NT2/D1 (cell line): ENCODE data around the gene MILR1.
"Not testable (repeated sequence)": the region's sequence is repeated elsewhere in the genome, so short reads cannot be mapped to it uniquely, and the experiment has no call there.

ENCODE experiments used
- DNase-seq: peaks from one replicate; pipeline ENCODE4 v3.0.0-alpha.2; 2011; ENCODE audit warnings: low read depth, low spot score
- H3K27me3 ChIP-seq: 2 replicates; pipeline ENCODE4 v1.6.0; 2011; ENCODE audit warnings: mild to moderate bottlenecking; ENCODE audit not compliant: insufficient read length, insufficient read depth
- H3K36me3 ChIP-seq: 2 replicates; pipeline ENCODE4 v1.6.1; 2011; ENCODE audit warnings: mild to moderate bottlenecking, low read length, mixed read lengths; ENCODE audit not compliant: insufficient read depth, insufficient read length
- H3K4me1 ChIP-seq: 2 replicates; pipeline ENCODE4 v1.5.1; 2011; ENCODE audit not compliant: insufficient read depth, insufficient read length
- H3K4me3 ChIP-seq: 2 replicates; pipeline ENCODE4 v1.5.1; 2011; ENCODE audit warnings: low read depth; ENCODE audit not compliant: insufficient read length
- H3K9ac ChIP-seq: 2 replicates; pipeline ENCODE4 v1.6.0; 2011; ENCODE audit warnings: low read depth; ENCODE audit not compliant: insufficient read length
- H3K9me3 ChIP-seq: 2 replicates; pipeline ENCODE4 v1.5.1; 2011; ENCODE audit warnings: mild to moderate bottlenecking, low read length; ENCODE audit not compliant: insufficient read depth
- SUZ12 ChIP-seq: IDR thresholded peaks from 2 replicates; pipeline ENCODE4 v1.6.1; 2011; ENCODE audit not compliant: insufficient read length, insufficient read depth; ENCODE audit errors: extremely low read depth
- YY1 ChIP-seq: IDR thresholded peaks from 2 replicates; pipeline ENCODE4 v1.6.1; 2011; ENCODE audit not compliant: insufficient read length, insufficient read depth
- ZNF274 ChIP-seq: IDR thresholded peaks from 2 replicates; pipeline ENCODE4 v1.6.1; 2011; ENCODE audit warnings: mild to moderate bottlenecking, low read depth, low read length

Gene MILR1

GRCh38 chr17:64428406-64428805, 20.5 kb upstream of the MILR1 start:
- no peak for DNase-seq
- Histone ChIP-seq H3K4me3 (no peak overlapping the region), H3K9ac (no peak overlapping the region), H3K9me3 (peaks cover 29% of the 10 kb centered on the region), H3K27me3 (no peaks in the 10 kb centered on the region), H3K36me3 (no peaks in the 10 kb centered on the region), H3K4me1 (no peaks in the 10 kb centered on the region)
- no peak for TF ChIP-seq ZNF274
- no peak for TF ChIP-seq YY1
- no peak for TF ChIP-seq SUZ12

- not testable (repeated sequence) for H3K27me3 ChIP-seq, H3K9ac ChIP-seq, H3K4me1 ChIP-seq, H3K36me3 ChIP-seq, H3K4me3 ChIP-seq, DNase-seq
- H3K9me3 ChIP-seq: peaks cover 35% of the 10 kb centered on the region
Measured at GRCh38 chr17:64430036-64430435, 18.9 kb upstream of the MILR1 start.

GRCh38 chr17:64431534-64431933, 17.4 kb upstream of the MILR1 start:
- Histone ChIP-seq H3K9me3 (peaks cover 33% of the 10 kb centered on the region), H3K4me1 (no peaks in the 10 kb centered on the region), H3K36me3 (no peaks in the 10 kb centered on the region), H3K27me3 (no peaks in the 10 kb centered on the region), H3K9ac (no peak overlapping the region), H3K4me3 (no peak overlapping the region)
- no peak for TF ChIP-seq YY1
- no peak for DNase-seq

- H3K9me3 ChIP-seq: peaks cover 53% of the 10 kb centered on the region
- no peak overlapping the region for H3K4me3 ChIP-seq
- TF ChIP-seq YY1: no peak
- no peak for TF ChIP-seq SUZ12
- no peak for TF ChIP-seq ZNF274
- no peak for DNase-seq
- no peaks in the 10 kb centered on the region for H3K4me1 ChIP-seq
- H3K9ac ChIP-seq: no peak overlapping the region
- H3K27me3 ChIP-seq: no peaks in the 10 kb centered on the region
- no peaks in the 10 kb centered on the region for H3K36me3 ChIP-seq
Measured at GRCh38 chr17:64437944-64438525, 10.9 kb upstream of the MILR1 start.

- H3K4me3 ChIP-seq, H3K27me3 ChIP-seq, H3K36me3 ChIP-seq, H3K4me1 ChIP-seq, H3K9ac ChIP-seq, DNase-seq: not testable (repeated sequence)
- H3K9me3 ChIP-seq: peaks cover 46% of the 10 kb centered on the region
Measured at GRCh38 chr17:64439521-64439920, 9.4 kb upstream of the MILR1 start.

- peaks cover 42% of the 10 kb centered on the region for H3K9me3 ChIP-seq
- no peak overlapping the region for H3K4me3 ChIP-seq
- H3K9ac ChIP-seq: no peak overlapping the region
- no peaks in the 10 kb centered on the region for H3K36me3 ChIP-seq
- TF ChIP-seq YY1 (no peak), ZNF274 (no peak), SUZ12 (no peak)
- DNase-seq: no peak
- no peaks in the 10 kb centered on the region for H3K27me3 ChIP-seq
- H3K4me1 ChIP-seq: no peaks in the 10 kb centered on the region
Measured at GRCh38 chr17:64439956-64440355, 9.0 kb upstream of the MILR1 start.

- Histone ChIP-seq H3K4me1 (no peaks in the 10 kb centered on the region), H3K4me3 (no peak overlapping the region), H3K9ac (no peak overlapping the region), H3K9me3 (peaks cover 25% of the 10 kb centered on the region), H3K36me3 (no peaks in the 10 kb centered on the region), H3K27me3 (no peaks in the 10 kb centered on the region)
- DNase-seq: no peak
- no peak for TF ChIP-seq YY1
- no peak for TF ChIP-seq SUZ12
- no peak for TF ChIP-seq ZNF274
Measured at GRCh38 chr17:64441772-64442540, 7.0 kb upstream of the MILR1 start.

GRCh38 chr17:64442541-64442971, 6.4 kb upstream of the MILR1 start:
- H3K27me3 ChIP-seq: no peaks in the 10 kb centered on the region
- H3K4me3 ChIP-seq: no peak overlapping the region
- TF ChIP-seq SUZ12 (no peak), ZNF274 (no peak), YY1 (no peak)
- H3K36me3 ChIP-seq: no peaks in the 10 kb centered on the region
- no peak overlapping the region for H3K9ac ChIP-seq
- peaks cover 19% of the 10 kb centered on the region for H3K9me3 ChIP-seq
- H3K4me1 ChIP-seq: no peaks in the 10 kb centered on the region
- DNase-seq: no peak
